ENCODE results near the gene CTTN.

- TF ChIP-seq, protein P1, sequence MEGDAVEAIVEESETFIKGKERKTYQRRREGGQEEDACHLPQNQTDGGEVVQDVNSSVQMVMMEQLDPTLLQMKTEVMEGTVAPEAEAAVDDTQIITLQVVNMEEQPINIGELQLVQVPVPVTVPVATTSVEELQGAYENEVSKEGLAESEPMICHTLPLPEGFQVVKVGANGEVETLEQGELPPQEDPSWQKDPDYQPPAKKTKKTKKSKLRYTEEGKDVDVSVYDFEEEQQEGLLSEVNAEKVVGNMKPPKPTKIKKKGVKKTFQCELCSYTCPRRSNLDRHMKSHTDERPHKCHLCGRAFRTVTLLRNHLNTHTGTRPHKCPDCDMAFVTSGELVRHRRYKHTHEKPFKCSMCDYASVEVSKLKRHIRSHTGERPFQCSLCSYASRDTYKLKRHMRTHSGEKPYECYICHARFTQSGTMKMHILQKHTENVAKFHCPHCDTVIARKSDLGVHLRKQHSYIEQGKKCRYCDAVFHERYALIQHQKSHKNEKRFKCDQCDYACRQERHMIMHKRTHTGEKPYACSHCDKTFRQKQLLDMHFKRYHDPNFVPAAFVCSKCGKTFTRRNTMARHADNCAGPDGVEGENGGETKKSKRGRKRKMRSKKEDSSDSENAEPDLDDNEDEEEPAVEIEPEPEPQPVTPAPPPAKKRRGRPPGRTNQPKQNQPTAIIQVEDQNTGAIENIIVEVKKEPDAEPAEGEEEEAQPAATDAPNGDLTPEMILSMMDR (conservative IDR thresholded peaks at IDR 0.05; ENCODE audit: low read length) = no peak
- no peak for TF ChIP-seq EZH2phosphoT487 (IDR thresholded peaks at IDR 0.05; ENCODE audit: borderline replicate concordance)
These were observed 32.6 kb downstream of the CTTN start for GRCh38 chr11:70430671-70431574.
